DND-41 (cell line): ENCODE measurements around the gene RENBP.

ENCODE experiments used
- ATAC-seq: fragments of 200-7000 bp; cut with Tn5 transposase; 3 replicates; pipeline ENCODE4 v1.9.1; 2021; ENCODE audit warnings: low read depth; ENCODE audit not compliant: insufficient read depth
- DNase-seq: peaks from one replicate; pipeline ENCODE4 v3.0.0-alpha.2; 2020
- H2AFZ ChIP-seq: 2 replicates; pipeline ENCODE4 v1.6.0; 2012; ENCODE audit warnings: low read depth, low read length
- H3K27ac ChIP-seq: 2 replicates; pipeline ENCODE4 v1.5.1; 2012; ENCODE audit warnings: low read length, inconsistent platforms
- H3K27me3 ChIP-seq: fragments of 200-600 bp; sonication (generic); 2 replicates; pipeline ENCODE4 v1.6.0; 2012; ENCODE audit warnings: low read length, mild to moderate bottlenecking, inconsistent platforms; ENCODE audit not compliant: insufficient read depth, poor library complexity
- H3K36me3 ChIP-seq: 2 replicates; pipeline ENCODE4 v1.5.1; 2012; ENCODE audit warnings: low read length, inconsistent platforms; ENCODE audit not compliant: insufficient read depth
- H3K4me1 ChIP-seq: 2 replicates; pipeline ENCODE4 v1.5.1; 2012; ENCODE audit warnings: mild to moderate bottlenecking, low read length; ENCODE audit not compliant: insufficient read depth
- H3K4me2 ChIP-seq: 2 replicates; pipeline ENCODE4 v1.6.0; 2012; ENCODE audit warnings: mild to moderate bottlenecking, moderate library complexity, low read length, inconsistent platforms; ENCODE audit not compliant: insufficient read depth
- H3K4me3 ChIP-seq, 2 experiments: fragments of 200-600 bp in 1 of 2; shearing (Covaris generic) in 1 of 2; 2 replicates each; pipeline ENCODE4 v1.5.1; 2012 to 2016; ENCODE audit warnings: inconsistent platforms in 2 of 2, low read length in 2 of 2, mild to moderate bottlenecking in 2 of 2, low read depth in 1 of 2, moderate library complexity in 1 of 2
- H3K79me2 ChIP-seq: 2 replicates; pipeline ENCODE4 v1.6.0; 2012; ENCODE audit warnings: low read length, inconsistent platforms; ENCODE audit not compliant: insufficient read depth
- H3K9ac ChIP-seq: 2 replicates; pipeline ENCODE4 v1.6.0; 2012; ENCODE audit warnings: low read depth, mild to moderate bottlenecking, inconsistent platforms, low read length, moderate library complexity
- H3K9me3 ChIP-seq: 2 replicates; pipeline ENCODE4 v1.5.1; 2012; ENCODE audit warnings: low read length, moderate library complexity, mild to moderate bottlenecking, inconsistent platforms; ENCODE audit not compliant: insufficient read depth, severe bottlenecking
- H4K20me1 ChIP-seq: 2 replicates; pipeline ENCODE4 v1.6.0; 2012; ENCODE audit warnings: low read length; ENCODE audit not compliant: insufficient read depth
- CTCF ChIP-seq: IDR thresholded peaks from 2 replicates; pipeline ENCODE4 v1.5.1; 2012; ENCODE audit warnings: borderline replicate concordance, low read length, moderate library complexity, mild to moderate bottlenecking; ENCODE audit not compliant: poor library complexity, severe bottlenecking; ENCODE audit errors: extremely low read depth
- EZH2 ChIP-seq: IDR thresholded peaks from 3 replicates; pipeline ENCODE4 v1.6.1; 2012; ENCODE audit warnings: borderline replicate concordance, low read depth, mild to moderate bottlenecking, moderate library complexity, low read length, inconsistent platforms; ENCODE audit not compliant: severe bottlenecking

The RENBP gene

GRCh38 chrX:153901753-153902140 lies 42.7 kb downstream of the RENBP start:
- no peaks in the 10 kb centered on the region for H3K79me2 ChIP-seq
- H3K4me1 ChIP-seq = peaks cover 18% of the 10 kb centered on the region
- no peaks in the 10 kb centered on the region for H3K9me3 ChIP-seq
- TF ChIP-seq CTCF (no peak), EZH2 (no peak)
- H2AFZ ChIP-seq = no peak overlapping the region
- H3K9ac ChIP-seq = no peak overlapping the region; the same call in 1 of the 2 replicates
- H4K20me1 ChIP-seq = no peaks in the 10 kb centered on the region
- ATAC-seq (no peak), DNase-seq (no peak)
- H3K36me3 ChIP-seq = peaks cover 5% of the 10 kb centered on the region
- H3K27me3 ChIP-seq = no peaks in the 10 kb centered on the region
- H3K27ac ChIP-seq = peak overlapping the region; percentile 64; the same call in 1 of the 2 replicates
- H3K4me3 ChIP-seq = no peak overlapping the region
- no peak overlapping the region for H3K4me2 ChIP-seq

GRCh38 chrX:153900831-153901752 lies 43.4 kb downstream of the RENBP start:
- Histone ChIP-seq H3K4me2 (peak overlapping the region; percentile 53), H3K9ac (peak overlapping the region; percentile 30; the same call in 1 of the 2 replicates), H2AFZ (no peak overlapping the region), H3K9me3 (no peaks in the 10 kb centered on the region), H3K27me3 (no peaks in the 10 kb centered on the region), H4K20me1 (no peaks in the 10 kb centered on the region), H3K79me2 (no peaks in the 10 kb centered on the region), H3K27ac (peak overlapping the region; percentile 64), H3K36me3 (peaks cover 2% of the 10 kb centered on the region; the same call in 1 of the 2 replicates), H3K4me1 (peaks cover 18% of the 10 kb centered on the region), H3K4me3 (no peak overlapping the region)
- DNase-seq (peak; percentile 82), ATAC-seq (peak; percentile 76)
- TF ChIP-seq CTCF (no peak), EZH2 (no peak)

GRCh38 chrX:153897899-153898298 lies 46.5 kb downstream of the RENBP start:
- ATAC-seq = no peak

More at GRCh38 chrX:153897899-153898298, 46.5 kb downstream of the RENBP start:
- Histone ChIP-seq H3K9ac (no peak overlapping the region), H3K4me3 (no peak overlapping the region), H3K79me2 (no peaks in the 10 kb centered on the region), H2AFZ (no peak overlapping the region), H3K9me3 (no peaks in the 10 kb centered on the region), H3K27ac (no peak overlapping the region), H3K27me3 (no peaks in the 10 kb centered on the region), H4K20me1 (no peaks in the 10 kb centered on the region), H3K36me3 (no peaks in the 10 kb centered on the region), H3K4me1 (peaks cover 18% of the 10 kb centered on the region), H3K4me2 (no peak overlapping the region)
- no peak for TF ChIP-seq CTCF
- TF ChIP-seq EZH2 = no peak
- no peak for DNase-seq
